HEK293T (cell line): ENCODE measurements around the gene ADGRB3.

ENCODE experiments used
- CTCF ChIA-PET: fragments of 350-600 bp; formaldehyde crosslinking; extraction: SDS; loops from one replicate; lab custom pipeline; 2021; ENCODE audit warnings: antibody characterized with exemption, inconsistent platforms; lab: Yijun Ruan, JAX
- POLR2A ChIA-PET: fragments of 350-600 bp; formaldehyde crosslinking; extraction: SDS; loops from one replicate; lab custom pipeline; 2020; ENCODE audit warnings: antibody characterized with exemption, inconsistent platforms; lab: Yijun Ruan, JAX
- DNase-seq: peaks from one replicate; pipeline ENCODE4 v3.0.0; 2012; ENCODE audit warnings: mixed read lengths; ENCODE audit errors: extremely low spot score
- ARNT ChIP-seq: fragments of 450-650 bp; IDR thresholded peaks from 2 replicates; pipeline ENCODE4 v1.6.1; 2017; ENCODE audit warnings: mild to moderate bottlenecking
- BHLHE40 ChIP-seq: fragments of 450-650 bp; IDR thresholded peaks from 2 replicates; pipeline ENCODE4 v1.6.1; 2016; ENCODE audit warnings: mild to moderate bottlenecking, moderate library complexity, borderline replicate concordance
- CTBP1 ChIP-seq: fragments of 450-650 bp; IDR thresholded peaks from 2 replicates; pipeline ENCODE4 v1.6.1; 2016; ENCODE audit warnings: borderline replicate concordance
- ELF4 ChIP-seq: fragments of 450-650 bp; IDR thresholded peaks from 2 replicates; pipeline ENCODE4 v1.6.1; 2017; ENCODE audit warnings: antibody characterized with exemption
- FOXA1 ChIP-seq: fragments of 450-650 bp; IDR thresholded peaks from 2 replicates; pipeline ENCODE4 v1.6.1; 2016; ENCODE audit warnings: mild to moderate bottlenecking
- FOXK2 ChIP-seq: fragments of 450-650 bp; IDR thresholded peaks from 2 replicates; pipeline ENCODE4 v1.6.1; 2016; ENCODE audit warnings: mild to moderate bottlenecking
- FOXM1 ChIP-seq: fragments of 450-650 bp; IDR thresholded peaks from 2 replicates; pipeline ENCODE4 v1.6.1; 2017; ENCODE audit warnings: mild to moderate bottlenecking, borderline replicate concordance
- HDGF ChIP-seq: fragments of 450-650 bp; IDR thresholded peaks from 2 replicates; pipeline ENCODE4 v1.6.1; 2017; ENCODE audit warnings: antibody characterized with exemption, borderline replicate concordance
- L3MBTL2 ChIP-seq: fragments of 450-650 bp; conservative IDR thresholded peaks from 2 replicates; pipeline ENCODE4 v1.6.1; 2016; ENCODE audit warnings: mild to moderate bottlenecking
- LEF1 ChIP-seq: fragments of 450-650 bp; IDR thresholded peaks from 2 replicates; pipeline ENCODE4 v1.6.1; 2017; ENCODE audit warnings: mild to moderate bottlenecking, borderline replicate concordance
- NFRKB ChIP-seq: fragments of 450-650 bp; IDR thresholded peaks from 2 replicates; pipeline ENCODE4 v1.6.1; 2016; ENCODE audit warnings: mild to moderate bottlenecking, moderate library complexity
- SP1 ChIP-seq: fragments of 450-650 bp; IDR thresholded peaks from 2 replicates; pipeline ENCODE4 v1.6.1; 2017
- SUZ12 ChIP-seq: fragments of 450-650 bp; IDR thresholded peaks from 2 replicates; pipeline ENCODE4 v1.6.1; 2016; ENCODE audit warnings: mild to moderate bottlenecking
- TARDBP ChIP-seq: fragments of 450-650 bp; IDR thresholded peaks from 2 replicates; pipeline ENCODE4 v1.6.1; 2016
- ZNF384 ChIP-seq: fragments of 450-650 bp; IDR thresholded peaks from 2 replicates; pipeline ENCODE4 v1.6.1; 2016
- TF ChIP-seq, protein P1 (sequence below): fragments of 450-650 bp; IDR thresholded peaks from 2 replicates; pipeline ENCODE4 v1.6.1; 2016

ADGRB3 gene

GRCh38 chr6:69338431-69339162 lies 703.5 kb downstream of the ADGRB3 start:
- CTCF ChIA-PET = no interaction called here
- DNase-seq = no peak
- POLR2A ChIA-PET = no interaction called here
- no peak for TF ChIP-seq FOXA1
- no peak for TF ChIP-seq NFRKB
- no peak for TF ChIP-seq ELF4
- no peak for TF ChIP-seq L3MBTL2

GRCh38 chr6:69339163-69339550 lies 704.1 kb downstream of the ADGRB3 start:
- CTCF ChIA-PET = no interaction called here
- POLR2A ChIA-PET = no interaction called here
- TF ChIP-seq ZNF384 (no peak), TARDBP (no peak), CTBP1 (no peak), BHLHE40 (no peak), SP1 (no peak), FOXA1 (no peak), ELF4 (no peak), NFRKB (no peak), LEF1 (no peak), FOXK2 (no peak), ARNT (no peak), L3MBTL2 (no peak), HDGF (no peak), FOXM1 (no peak), SUZ12 (no peak)
- TF ChIP-seq, protein P1, sequence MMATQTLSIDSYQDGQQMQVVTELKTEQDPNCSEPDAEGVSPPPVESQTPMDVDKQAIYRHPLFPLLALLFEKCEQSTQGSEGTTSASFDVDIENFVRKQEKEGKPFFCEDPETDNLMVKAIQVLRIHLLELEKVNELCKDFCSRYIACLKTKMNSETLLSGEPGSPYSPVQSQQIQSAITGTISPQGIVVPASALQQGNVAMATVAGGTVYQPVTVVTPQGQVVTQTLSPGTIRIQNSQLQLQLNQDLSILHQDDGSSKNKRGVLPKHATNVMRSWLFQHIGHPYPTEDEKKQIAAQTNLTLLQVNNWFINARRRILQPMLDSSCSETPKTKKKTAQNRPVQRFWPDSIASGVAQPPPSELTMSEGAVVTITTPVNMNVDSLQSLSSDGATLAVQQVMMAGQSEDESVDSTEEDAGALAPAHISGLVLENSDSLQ = no peak
- DNase-seq = no peak

GRCh38 chr6:69340196-69340595 lies 705.1 kb downstream of the ADGRB3 start:
- TF ChIP-seq LEF1 = no peak
- no peak for TF ChIP-seq SP1
- no peak for TF ChIP-seq ZNF384
- no peak for TF ChIP-seq HDGF
- no peak for TF ChIP-seq L3MBTL2
- no peak for TF ChIP-seq FOXM1
- no peak for TF ChIP-seq BHLHE40
- TF ChIP-seq NFRKB = no peak
- TF ChIP-seq FOXK2 = no peak
- TF ChIP-seq SUZ12 = no peak
- no peak for TF ChIP-seq ARNT
- no peak for TF ChIP-seq CTBP1
- no peak for TF ChIP-seq TARDBP
- no peak for TF ChIP-seq FOXA1
- no peak for TF ChIP-seq ELF4
- TF ChIP-seq, protein P1 = no peak
- ChIA-PET POLR2A (no interaction called here), CTCF (no interaction called here)
- DNase-seq = no peak

DNA sequence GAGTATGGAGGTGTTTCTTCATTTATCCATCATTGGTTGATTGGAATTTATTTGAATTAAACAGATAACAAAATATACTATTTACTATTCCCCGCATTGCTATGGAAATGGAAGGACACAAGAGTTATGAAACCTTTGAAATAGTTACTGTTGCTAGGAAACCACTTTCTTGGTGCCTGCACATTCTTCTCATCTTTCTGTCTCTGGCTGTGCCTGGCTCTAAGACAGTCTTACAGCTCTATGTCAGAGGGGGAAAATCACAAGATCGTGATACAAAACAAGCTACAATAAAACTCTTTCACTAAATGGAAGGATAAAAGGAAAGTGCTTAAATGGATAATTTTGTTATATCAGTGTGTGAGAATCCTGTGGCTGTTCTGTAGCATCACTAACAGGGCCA lies 708.8 kb downstream of the ADGRB3 start:
- CTCF ChIA-PET = no interaction called here
- no peak for TF ChIP-seq LEF1
- POLR2A ChIA-PET = no interaction called here
- no peak for DNase-seq

GRCh38 chr6:69349771-69350170 lies 714.7 kb downstream of the ADGRB3 start:
- POLR2A ChIA-PET = no interaction called here
- TF ChIP-seq SUZ12 = no peak
- TF ChIP-seq ARNT = no peak
- no peak for TF ChIP-seq BHLHE40
- TF ChIP-seq TARDBP = no peak
- no peak for TF ChIP-seq FOXM1
- no peak for TF ChIP-seq NFRKB
- TF ChIP-seq ZNF384 = no peak
- no peak for TF ChIP-seq ELF4
- no peak for TF ChIP-seq LEF1
- TF ChIP-seq HDGF = no peak
- no peak for TF ChIP-seq CTBP1
- TF ChIP-seq FOXA1 = no peak
- TF ChIP-seq, protein P1 = no peak
- TF ChIP-seq SP1 = no peak
- CTCF ChIA-PET = no interaction called here
- no peak for DNase-seq

DNA sequence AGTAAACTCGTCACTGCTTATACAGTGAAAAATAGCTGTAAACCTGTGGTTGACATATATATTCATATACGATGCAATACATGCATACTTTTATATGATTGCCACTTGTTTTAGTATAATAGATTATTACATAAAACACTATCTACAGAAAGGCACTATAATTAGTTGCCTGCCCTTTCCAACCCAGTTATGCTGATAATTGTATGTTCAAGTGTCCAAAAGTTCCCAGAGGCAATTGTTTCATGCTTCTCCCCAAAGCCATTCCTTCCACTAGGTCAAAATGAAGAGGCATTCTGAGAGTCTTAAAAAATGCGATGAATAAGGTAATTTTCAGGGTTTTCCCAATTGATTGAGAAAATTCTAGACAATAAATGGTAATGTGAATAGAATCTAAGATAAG lies 727.1 kb downstream of the ADGRB3 start:
- no peak for DNase-seq
- ChIA-PET POLR2A (no interaction called here), CTCF (no interaction called here)
- TF ChIP-seq BHLHE40 = no peak

GRCh38 chr6:69366831-69367230 lies 731.7 kb downstream of the ADGRB3 start:
- ChIA-PET CTCF (no interaction called here), POLR2A (no interaction called here)
- TF ChIP-seq ZNF384 = no peak
- no peak for TF ChIP-seq BHLHE40
- TF ChIP-seq TARDBP = no peak
- TF ChIP-seq SUZ12 = no peak
- no peak for TF ChIP-seq ARNT
- TF ChIP-seq FOXA1 = no peak
- no peak for TF ChIP-seq FOXK2
- TF ChIP-seq HDGF = no peak
- TF ChIP-seq L3MBTL2 = no peak
- TF ChIP-seq NFRKB = no peak
- no peak for TF ChIP-seq ELF4
- no peak for DNase-seq
